Activated CD8-positive, alpha-beta memory T cell treated with anti-CD3 and anti-CD28 coated beads, Interleukin-2, amount 50 U/mL, for 1 hour (primary cell): ENCODE measurements around the gene ORC6.
A peak's percentile ranks its signal among the peaks of the same experiment; 100 is the strongest.
"Not testable (repeated sequence)": the region's sequence is repeated elsewhere in the genome, so short reads cannot be mapped to it uniquely, and the experiment has no call there.

Source experiments
- DNase-seq: peaks from one replicate; pipeline ENCODE4 v3.0.0-alpha.2; 2020; ENCODE audit errors: extremely low read depth

Gene ORC6

GRCh38 chr16:46689365-46690280 lies at the start of gene ORC6:
Gene ORC6 (plus strand): TSS chr16:46689659. CDS start chr16:46689706, 47 bp downstream.
- peak; percentile 98 for DNase-seq

GRCh38 chr16:46648656-46649055 lies 40.8 kb upstream of the ORC6 start:
- DNase-seq, result no peak

GRCh38 chr16:46649588-46650253 lies 39.7 kb upstream of the ORC6 start:
- DNase-seq, result no peak

- DNase-seq, result no peak
These were observed 39.2 kb upstream of the ORC6 start for GRCh38 chr16:46650254-46650623.

GRCh38 chr16:46651305-46651704 lies 38.2 kb upstream of the ORC6 start:
- no peak for DNase-seq

GRCh38 chr16:46658925-46659324 lies 30.5 kb upstream of the ORC6 start:
- no peak for DNase-seq

GRCh38 chr16:46662123-46662522 lies 27.3 kb upstream of the ORC6 start:
- no peak for DNase-seq

GRCh38 chr16:46673320-46674013 lies 16.0 kb upstream of the ORC6 start:
- no peak for DNase-seq

- not testable (repeated sequence) for DNase-seq
These were observed 11.5 kb upstream of the ORC6 start for GRCh38 chr16:46677943-46678342.

- DNase-seq, result not testable (repeated sequence)
These were observed 7.6 kb upstream of the ORC6 start for GRCh38 chr16:46681867-46682266.

- DNase-seq, result no peak
These were observed 2.5 kb upstream of the ORC6 start for GRCh38 chr16:46686815-46687473.

GRCh38 chr16:46687486-46687885 lies 2.0 kb upstream of the ORC6 start:
- DNase-seq, result no peak

GRCh38 chr16:46688101-46688653 lies 1.3 kb upstream of the ORC6 start:
- no peak for DNase-seq

GRCh38 chr16:46688654-46689364 lies 650 bp upstream of the ORC6 start, which contains the start of gene VPS35:
Gene VPS35 (minus strand): TSS chr16:46689178. CDS start chr16:46689133, 45 bp downstream.
- peak; percentile 98 for DNase-seq

GRCh38 chr16:46690281-46691178 lies 1.1 kb downstream of the ORC6 start:
- DNase-seq, result no peak

- no peak for DNase-seq
These were observed 2.3 kb downstream of the ORC6 start for GRCh38 chr16:46691726-46692125.

- no peak for DNase-seq
These were observed 4.1 kb downstream of the ORC6 start for GRCh38 chr16:46693598-46693997.

GRCh38 chr16:46695937-46696336 lies 6.5 kb downstream of the ORC6 start:
- DNase-seq, result no peak

- DNase-seq, result no peak
These were observed 7.5 kb downstream of the ORC6 start for GRCh38 chr16:46696957-46697356.

- DNase-seq, result no peak
These were observed 10.6 kb downstream of the ORC6 start for GRCh38 chr16:46700048-46700447.
